Vagina (tissue), 2 donors: ENCODE measurements around the gene BCR. TPM values are rescaled to one million over a fixed set of nuclear protein-coding genes. Genes with fewer than 3 reads are reported as not detected.

ENCODE experiments used
- DNase-seq, 2 donors: peaks; one replicate each; pipeline ENCODE4 v3.0.0-alpha.2; 2017; ENCODE audit errors: extremely low spot score in 2 of 2
- H3K27ac ChIP-seq: fragments of 200-600 bp; sonication (generic); one replicate; pipeline ENCODE4 v1.5.1; 2019
- H3K27me3 ChIP-seq: fragments of 200-600 bp; sonication (generic); one replicate; pipeline ENCODE4 v1.5.1; 2019
- H3K36me3 ChIP-seq, 2 donors: fragments of 200-600 bp; sonication (generic); one replicate each; pipeline ENCODE4 v1.5.1; 2017 to 2019
- H3K4me1 ChIP-seq: fragments of 200-600 bp; sonication (generic); one replicate; pipeline ENCODE4 v1.5.1; 2019
- H3K4me3 ChIP-seq, 2 donors: fragments of 200-600 bp; sonication (generic); 1 replicate in 1 of 2; 2 replicates in 1 of 2; pipeline ENCODE4 v1.5.1; 2016 to 2019
- H3K9me3 ChIP-seq: fragments of 200-600 bp; sonication (generic); one replicate; pipeline ENCODE4 v1.5.1; 2019
- POLR2A ChIP-seq, 2 donors: fragments of 450-650 bp; IDR thresholded peaks; one replicate each; pipeline ENCODE4 v1.6.1; 2017; ENCODE audit warnings: antibody characterized with exemption in 2 of 2, mild to moderate bottlenecking in 2 of 2, moderate library complexity in 2 of 2
- POLR2AphosphoS5 ChIP-seq, 2 donors: sonication (generic); formaldehyde crosslinking; IDR thresholded peaks; one replicate each; pipeline ENCODE4 v1.9.0; 2017; ENCODE audit warnings: antibody characterized with exemption in 2 of 2, mild to moderate bottlenecking in 2 of 2, low read depth in 1 of 2; ENCODE audit not compliant: insufficient read depth in 1 of 2
- intact Hi-C: fragments of 100-400 bp; cut with DNase I; formaldehyde crosslinking; loops from one replicate; pipeline ENCODE4 v1.15.1; 2023
- total RNA-seq: library from RNA; depleted of rRNA; stranded (reverse); fragments of >200 nt; gene quantifications from one replicate; pipeline ENCODE4 v1.2.3, GENCODE V29; 2016
- TF ChIP-seq, protein P1 (sequence below), 3 experiments: fragments of 450-650 bp in 2 of 3; fragments of 200-600 bp in 1 of 3; sonication (generic) in 1 of 3; IDR thresholded peaks; one replicate each; pipeline ENCODE4 v1.5.1; 2017 to 2019; ENCODE audit warnings: antibody characterized with exemption in 3 of 3, mild to moderate bottlenecking in 2 of 3, moderate library complexity in 2 of 3

The BCR gene
- total RNA-seq, 1 donor from 2014 or later, result 52.5 TPM

GRCh38 chr22:23250056-23250784 lies 69.9 kb downstream of the BCR start:
- TF ChIP-seq POLR2A (IDR thresholded peaks at IDR 0.05) (no peak), POLR2AphosphoS5 (IDR thresholded peaks at IDR 0.05; ENCODE audit: insufficient read depth in 1 of 2, low read depth in 1 of 2) (no peak)
- TF ChIP-seq, protein P1, sequence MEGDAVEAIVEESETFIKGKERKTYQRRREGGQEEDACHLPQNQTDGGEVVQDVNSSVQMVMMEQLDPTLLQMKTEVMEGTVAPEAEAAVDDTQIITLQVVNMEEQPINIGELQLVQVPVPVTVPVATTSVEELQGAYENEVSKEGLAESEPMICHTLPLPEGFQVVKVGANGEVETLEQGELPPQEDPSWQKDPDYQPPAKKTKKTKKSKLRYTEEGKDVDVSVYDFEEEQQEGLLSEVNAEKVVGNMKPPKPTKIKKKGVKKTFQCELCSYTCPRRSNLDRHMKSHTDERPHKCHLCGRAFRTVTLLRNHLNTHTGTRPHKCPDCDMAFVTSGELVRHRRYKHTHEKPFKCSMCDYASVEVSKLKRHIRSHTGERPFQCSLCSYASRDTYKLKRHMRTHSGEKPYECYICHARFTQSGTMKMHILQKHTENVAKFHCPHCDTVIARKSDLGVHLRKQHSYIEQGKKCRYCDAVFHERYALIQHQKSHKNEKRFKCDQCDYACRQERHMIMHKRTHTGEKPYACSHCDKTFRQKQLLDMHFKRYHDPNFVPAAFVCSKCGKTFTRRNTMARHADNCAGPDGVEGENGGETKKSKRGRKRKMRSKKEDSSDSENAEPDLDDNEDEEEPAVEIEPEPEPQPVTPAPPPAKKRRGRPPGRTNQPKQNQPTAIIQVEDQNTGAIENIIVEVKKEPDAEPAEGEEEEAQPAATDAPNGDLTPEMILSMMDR (IDR thresholded peaks at IDR 0.05), result no peak
- H3K4me3 ChIP-seq, result no peak overlapping the region
- H3K36me3 ChIP-seq, result peaks cover 0 to 9% of the 10 kb centered on the region in 2 donors
- H3K9me3 ChIP-seq, result no peaks in the 10 kb centered on the region
- no peaks in the 10 kb centered on the region for H3K27me3 ChIP-seq
- intact Hi-C loops, result no loop called here
- no peak for DNase-seq
- H3K4me1 ChIP-seq, result peaks cover 5% of the 10 kb centered on the region
- H3K27ac ChIP-seq, result no peak overlapping the region

- no peak overlapping the region for H3K4me3 ChIP-seq
- no peak for DNase-seq
- intact Hi-C loops, result no loop called here
- H3K36me3 ChIP-seq, result peaks cover 0 to 9% of the 10 kb centered on the region in 2 donors
- TF ChIP-seq POLR2AphosphoS5 (IDR thresholded peaks at IDR 0.05; ENCODE audit: insufficient read depth in 1 of 2, low read depth in 1 of 2) (no peak), POLR2A (IDR thresholded peaks at IDR 0.05) (no peak)
- TF ChIP-seq, protein P1 (IDR thresholded peaks at IDR 0.05), result no peak
- H3K27ac ChIP-seq, result no peak overlapping the region
- H3K4me1 ChIP-seq, result peaks cover 6% of the 10 kb centered on the region
- H3K27me3 ChIP-seq, result no peaks in the 10 kb centered on the region
- H3K9me3 ChIP-seq, result no peaks in the 10 kb centered on the region
These were observed 70.6 kb downstream of the BCR start for GRCh38 chr22:23250785-23251363.

GRCh38 chr22:23251445-23252093 lies 71.3 kb downstream of the BCR start:
- Histone ChIP-seq H3K4me3 (no peak overlapping the region), H3K27ac (no peak overlapping the region), H3K27me3 (no peaks in the 10 kb centered on the region), H3K9me3 (no peaks in the 10 kb centered on the region), H3K4me1 (peaks cover 13% of the 10 kb centered on the region), H3K36me3 (peaks cover 0 to 9% of the 10 kb centered on the region in 2 donors)
- intact Hi-C loops, result no loop called here
- TF ChIP-seq, protein P1 (IDR thresholded peaks at IDR 0.05), result no peak
- TF ChIP-seq POLR2A (IDR thresholded peaks at IDR 0.05), result no peak
- TF ChIP-seq POLR2AphosphoS5 (IDR thresholded peaks at IDR 0.05; ENCODE audit: insufficient read depth in 1 of 2, low read depth in 1 of 2), result no peak
- DNase-seq, result no peak

DNA sequence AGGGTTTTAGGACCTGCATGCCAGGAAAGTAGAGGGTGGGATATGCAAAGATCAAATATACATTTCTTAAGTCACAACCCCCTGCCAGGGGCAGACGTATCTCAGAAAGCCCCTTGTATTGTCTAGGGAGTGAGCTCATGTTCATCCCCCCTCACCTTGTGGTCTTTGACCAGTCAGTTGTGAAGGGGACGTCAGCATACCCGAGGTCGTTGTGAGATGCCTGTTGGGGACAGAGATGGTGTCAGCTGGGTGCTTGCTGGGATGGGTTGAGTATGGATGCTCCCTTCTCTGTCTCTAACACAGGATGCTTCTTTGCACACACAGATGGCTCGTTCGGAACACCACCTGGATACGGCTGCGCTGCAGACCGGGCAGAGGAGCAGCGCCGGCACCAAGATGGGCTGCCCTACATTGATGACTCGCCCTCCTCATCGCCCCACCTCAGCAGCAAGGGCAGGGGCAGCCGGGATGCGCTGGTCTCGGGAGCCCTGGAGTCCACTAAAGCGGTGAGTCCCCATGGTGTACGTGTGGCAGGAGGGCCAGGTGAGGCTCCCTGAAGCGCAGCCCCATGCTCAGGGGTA lies 73.3 kb downstream of the BCR start:
- TF ChIP-seq POLR2A (IDR thresholded peaks at IDR 0.05), result no peak
- no peaks in the 10 kb centered on the region for H3K27me3 ChIP-seq
- H3K27ac ChIP-seq, result no peak overlapping the region
- peaks cover 33% of the 10 kb centered on the region for H3K4me1 ChIP-seq
- H3K9me3 ChIP-seq, result no peaks in the 10 kb centered on the region
- DNase-seq, result no peak
- intact Hi-C loops, result no loop called here
- no peak overlapping the region for H3K4me3 ChIP-seq
- peaks cover 0 to 9% of the 10 kb centered on the region in 2 donors for H3K36me3 ChIP-seq

- H3K36me3 ChIP-seq, result peaks cover 0 to 9% of the 10 kb centered on the region in 2 donors
- H3K9me3 ChIP-seq, result no peaks in the 10 kb centered on the region
- no peak overlapping the region for H3K4me3 ChIP-seq
- intact Hi-C loops, result no loop called here
- DNase-seq, result no peak
- H3K27ac ChIP-seq, result peak overlapping the region; percentile 85
- TF ChIP-seq POLR2A (IDR thresholded peaks at IDR 0.05), result no peak
- TF ChIP-seq POLR2AphosphoS5 (IDR thresholded peaks at IDR 0.05; ENCODE audit: insufficient read depth in 1 of 2, low read depth in 1 of 2), result no peak
- TF ChIP-seq, protein P1 (IDR thresholded peaks at IDR 0.05), result no peak
- peaks cover 39% of the 10 kb centered on the region for H3K4me1 ChIP-seq
- H3K27me3 ChIP-seq, result no peaks in the 10 kb centered on the region
These were observed 75.3 kb downstream of the BCR start for GRCh38 chr22:23255506-23256170.
